Adrenal gland (tissue), 5 donors: ENCODE data around the gene FBXL7.

Experiments used
- CTCF ChIP-seq, 6 experiments: fragments of 450-650 bp in 4 of 6; fragments of 200-600 bp in 2 of 6; sonication (generic) in 1 of 6; IDR thresholded peaks; 1 replicate in 5 of 6; 2 replicates in 1 of 6; pipeline versions ENCODE4 v1.5.1 to v1.8.0; 2016 to 2021; ENCODE audit warnings: antibody characterized with exemption in 6 of 6, mild to moderate bottlenecking in 2 of 6, moderate library complexity in 1 of 6
- POLR2A ChIP-seq, 2 donors: fragments of 450-650 bp; IDR thresholded peaks; one replicate each; pipeline ENCODE4 v1.6.1; 2017; ENCODE audit warnings: antibody characterized with exemption in 2 of 2, mild to moderate bottlenecking in 2 of 2, moderate library complexity in 1 of 2
- donor health status: DM: no; HTN: no; CAD: no.

- TF ChIP-seq CTCF (IDR thresholded peaks at IDR 0.05) (no peak), POLR2A (IDR thresholded peaks at IDR 0.05) (no peak)
Measured at GRCh38 chr5:15654779-15655178, 154.8 kb downstream of the FBXL7 start.
